Right lobe of liver (tissue), 6 donors: ENCODE measurements around the gene NFASC. TPM values are rescaled to one million over a fixed set of nuclear protein-coding genes. Genes with fewer than 3 reads are reported as not detected.
A peak's percentile ranks its signal among the peaks of the same experiment; 100 is the strongest.

Source experiments
- ATAC-seq, 4 donors: fragments of 200-7000 bp; cut with Tn5 transposase; one replicate each; pipeline ENCODE4 v1.9.1; 2020; ENCODE audit warnings: mild to moderate bottlenecking in 4 of 4, moderate library complexity in 4 of 4
- DNase-seq, 3 donors: peaks; one replicate each; pipeline ENCODE4 v3.0.0-alpha.2; 2020
- H3K27ac ChIP-seq, 3 donors: fragments of 200-600 bp; one replicate each; pipeline ENCODE4 v1.8.0; 2022
- H3K27me3 ChIP-seq, 2 donors: fragments of 200-600 bp; one replicate each; pipeline ENCODE4 v1.8.0; 2022
- H3K36me3 ChIP-seq, 4 donors: fragments of 200-600 bp; sonication (generic) in 1 of 4; one replicate each; pipeline versions ENCODE4 v1.5.1 to v1.8.0; 2017 to 2022; ENCODE audit warnings: control low read depth in 1 of 4
- H3K4me1 ChIP-seq, 4 donors: fragments of 200-600 bp; sonication (generic) in 1 of 4; one replicate each; pipeline versions ENCODE4 v1.5.1 to v1.8.0; 2017 to 2022; ENCODE audit warnings: control low read depth in 1 of 4
- H3K4me3 ChIP-seq, 3 donors: fragments of 200-600 bp; one replicate each; pipeline ENCODE4 v1.8.0; 2022
- H3K9me3 ChIP-seq, 4 donors: fragments of 200-600 bp; sonication (generic) in 1 of 4; one replicate each; pipeline versions ENCODE4 v1.5.1 to v1.8.0; 2017 to 2022; ENCODE audit warnings: control low read depth in 1 of 4
- POLR2A ChIP-seq: fragments of 450-650 bp; IDR thresholded peaks from one replicate; pipeline ENCODE4 v1.6.1; 2017; ENCODE audit warnings: antibody characterized with exemption, mild to moderate bottlenecking
- WGBS: methylation state at CpG from one replicate; pipeline ENCODE4 v1.1.6; 2018; ENCODE audit warnings: low coverage, low lambda C conversion rate; ENCODE audit not compliant: insufficient coverage; ENCODE audit errors: missing lambda C conversion rate; 5-methylcytosine and 5-hydroxymethylcytosine counted together
- intact Hi-C, 2 donors: fragments of 100-400 bp; cut with DNase I; formaldehyde crosslinking; loops; one replicate each; pipeline versions ENCODE4 v1.11.2 to v1.14.1; 2022
- total RNA-seq, 6 experiments: library from RNA; depleted of rRNA in 2 of 6; stranded (reverse); fragments of >200 nt in 2 of 6; fragmentation: NEBNext Ultra II Directional in 3 of 6; extraction: Animal tissue kit (Norgen Biotek cat#: 25700) in 3 of 6; gene quantifications; one replicate each; pipeline versions ENCODE4 v1.1.0 to v1.2.4, GENCODE V29; 2016 to 2023
- TF ChIP-seq, protein P1 (sequence below), 4 donors: fragments of 200-600 bp in 3 of 4; fragments of 450-650 bp in 1 of 4; IDR thresholded peaks; one replicate each; pipeline versions ENCODE4 v1.5.1 to v1.8.0; 2016 to 2022; ENCODE audit warnings: antibody characterized with exemption in 4 of 4, mild to moderate bottlenecking in 2 of 4
- donor health status: DM: no; HTN: yes; CAD: no.
- donor health status: DM: no; HTN: no; CAD: no.
- donor health status: DM: no; HTN: no; CAD: no.
- donor health status: DM: no; HTN: yes; CAD: no.
- donor health status: DM: no; HTN: yes; CAD: no.

NFASC gene
- total RNA-seq, 6 experiments from 2014 or later = 3.2 to 7.8 (median 5.6) TPM

DNA sequence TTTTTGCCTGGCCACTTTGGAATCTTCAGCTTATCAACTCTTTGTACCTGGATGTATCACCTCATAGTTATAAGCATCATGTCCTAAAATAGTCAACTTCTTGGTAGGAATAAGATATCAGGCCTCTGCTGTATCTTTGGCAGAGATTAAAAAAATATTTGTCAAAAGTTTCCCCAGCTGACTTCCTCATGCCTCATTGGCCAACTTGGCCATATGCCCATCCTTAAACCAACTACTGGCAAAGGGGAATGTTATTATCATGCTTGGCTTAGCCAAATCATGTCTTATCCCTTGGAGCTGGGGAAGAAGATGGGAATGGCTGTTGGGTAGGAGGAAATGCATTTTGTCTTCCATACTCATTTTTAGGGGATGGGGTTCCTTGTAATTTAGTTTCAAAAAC is 23.4 kb downstream of the NFASC start:
- no peak for TF ChIP-seq POLR2A
- TF ChIP-seq, protein P1, sequence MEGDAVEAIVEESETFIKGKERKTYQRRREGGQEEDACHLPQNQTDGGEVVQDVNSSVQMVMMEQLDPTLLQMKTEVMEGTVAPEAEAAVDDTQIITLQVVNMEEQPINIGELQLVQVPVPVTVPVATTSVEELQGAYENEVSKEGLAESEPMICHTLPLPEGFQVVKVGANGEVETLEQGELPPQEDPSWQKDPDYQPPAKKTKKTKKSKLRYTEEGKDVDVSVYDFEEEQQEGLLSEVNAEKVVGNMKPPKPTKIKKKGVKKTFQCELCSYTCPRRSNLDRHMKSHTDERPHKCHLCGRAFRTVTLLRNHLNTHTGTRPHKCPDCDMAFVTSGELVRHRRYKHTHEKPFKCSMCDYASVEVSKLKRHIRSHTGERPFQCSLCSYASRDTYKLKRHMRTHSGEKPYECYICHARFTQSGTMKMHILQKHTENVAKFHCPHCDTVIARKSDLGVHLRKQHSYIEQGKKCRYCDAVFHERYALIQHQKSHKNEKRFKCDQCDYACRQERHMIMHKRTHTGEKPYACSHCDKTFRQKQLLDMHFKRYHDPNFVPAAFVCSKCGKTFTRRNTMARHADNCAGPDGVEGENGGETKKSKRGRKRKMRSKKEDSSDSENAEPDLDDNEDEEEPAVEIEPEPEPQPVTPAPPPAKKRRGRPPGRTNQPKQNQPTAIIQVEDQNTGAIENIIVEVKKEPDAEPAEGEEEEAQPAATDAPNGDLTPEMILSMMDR (IDR thresholded peaks at IDR 0.05) = no peak
- Histone ChIP-seq H3K9me3 (no peaks in the 10 kb centered on the region), H3K4me1 (peaks cover 0 to under 1% (median 0%) of the 10 kb centered on the region in 4 donors)

DNA sequence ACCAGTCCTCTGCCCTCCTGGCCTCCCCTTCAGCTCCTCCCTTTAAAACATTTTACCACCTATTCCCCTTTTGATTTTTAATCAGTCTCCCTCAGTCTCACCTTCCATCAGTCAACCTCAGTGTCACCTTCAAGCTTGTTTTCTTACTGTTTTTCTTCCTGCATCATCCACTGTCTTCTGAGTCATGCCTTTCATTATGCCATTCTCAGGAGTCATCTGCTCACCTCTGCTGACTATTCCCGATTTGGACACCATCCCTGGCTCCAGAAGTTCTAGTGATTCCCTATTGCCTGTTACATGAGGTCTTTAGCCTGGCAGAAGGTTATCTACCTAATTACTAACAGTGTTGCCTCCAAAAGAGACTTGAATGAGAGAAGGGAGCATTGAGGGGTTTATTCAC is 23.9 kb downstream of the NFASC start:
- Histone ChIP-seq H3K36me3 (no peaks in the 10 kb centered on the region), H3K27me3 (no peaks in the 10 kb centered on the region), H3K4me3 (no peak overlapping the region), H3K4me1 (no peaks in the 10 kb centered on the region), H3K27ac (no peak overlapping the region), H3K9me3 (no peaks in the 10 kb centered on the region)
- intact Hi-C loops = no loop called here
- DNase-seq (no peak), ATAC-seq (no peak)
- WGBS = 44% methylated on average over 1 of the region's 1 CpG
- no peak for TF ChIP-seq POLR2A
- TF ChIP-seq, protein P1 (IDR thresholded peaks at IDR 0.05) = no peak

More for the DNA sequence above, 23.4 kb downstream of the NFASC start:
- DNase-seq = no peak
- Histone ChIP-seq H3K27me3 (no peaks in the 10 kb centered on the region), H3K4me3 (no peak overlapping the region), H3K36me3 (no peaks in the 10 kb centered on the region), H3K27ac (no peak overlapping the region)
- peak in 1 of 4 donors; percentile 51 for ATAC-seq
- intact Hi-C loops = no loop called here

DNA sequence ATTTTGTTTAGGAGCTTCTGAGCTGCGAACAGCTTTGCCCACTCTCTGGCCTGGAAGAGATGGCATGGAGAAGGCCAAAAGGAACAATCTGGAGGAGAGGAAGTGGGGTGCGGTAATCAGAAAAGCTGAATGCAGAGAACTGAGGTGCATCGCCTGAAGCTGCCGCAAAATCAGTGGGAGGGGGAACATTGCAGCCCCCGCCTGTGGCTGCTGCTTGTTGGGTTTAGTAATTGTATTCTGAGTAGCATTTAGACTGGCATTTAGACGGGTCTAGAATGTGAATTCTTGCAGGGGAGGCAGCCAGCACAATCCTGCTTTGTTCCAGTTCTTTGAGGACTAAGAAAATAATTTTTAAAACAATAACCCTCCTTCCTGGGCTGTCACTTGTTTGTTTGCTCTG is 25.4 kb downstream of the NFASC start:
- Histone ChIP-seq H3K9me3 (no peaks in the 10 kb centered on the region), H3K27me3 (no peaks in the 10 kb centered on the region), H3K36me3 (no peaks in the 10 kb centered on the region), H3K4me1 (no peaks in the 10 kb centered on the region), H3K4me3 (no peak overlapping the region), H3K27ac (no peak overlapping the region)
- intact Hi-C loops = no loop called here
- DNase-seq = no peak
- no peak for TF ChIP-seq POLR2A
- TF ChIP-seq, protein P1 (IDR thresholded peaks at IDR 0.05) = no peak
- 95% methylated on average over 4 of the region's 6 CpGs for WGBS
- ATAC-seq = no peak

DNA sequence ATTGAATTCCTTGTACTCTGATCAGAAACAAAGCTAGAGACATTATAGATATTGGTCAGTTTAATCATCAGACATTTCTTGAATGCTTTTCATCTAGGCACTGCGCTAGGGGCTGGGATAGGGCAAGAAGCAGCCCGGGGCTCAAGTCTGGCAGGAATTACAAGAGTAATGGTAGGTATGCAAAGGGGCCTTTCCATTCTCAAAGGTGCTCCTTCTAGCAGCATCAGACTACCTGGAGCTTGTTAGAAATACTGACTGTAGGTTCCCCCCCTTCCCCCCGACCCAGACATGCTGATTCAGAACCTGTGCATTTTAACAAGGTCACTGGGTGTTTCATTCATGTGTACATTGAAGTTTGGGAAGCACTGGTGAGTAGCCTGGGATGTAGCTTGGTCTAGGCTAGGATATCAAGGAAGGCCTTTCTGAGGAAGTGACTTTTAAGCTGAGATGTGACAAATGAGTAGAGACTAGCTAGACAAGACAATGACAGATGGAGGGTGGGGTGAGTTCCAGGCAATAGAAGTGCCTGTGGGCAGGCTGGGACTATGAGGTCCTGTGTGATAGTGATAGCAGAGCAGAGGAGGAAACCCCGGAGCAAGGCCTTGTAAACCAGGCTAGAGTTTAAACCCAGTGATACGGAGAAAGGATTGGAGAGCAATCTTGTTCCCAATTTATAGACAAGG is 26.3 kb downstream of the NFASC start:
- intact Hi-C loops = no loop called here
- DNase-seq (no peak), ATAC-seq (no peak)
- H3K4me3 ChIP-seq = no peak overlapping the region
- H3K4me1 ChIP-seq = no peaks in the 10 kb centered on the region
- H3K27me3 ChIP-seq = no peaks in the 10 kb centered on the region
- no peaks in the 10 kb centered on the region for H3K9me3 ChIP-seq
- H3K27ac ChIP-seq = no peak overlapping the region
- no peaks in the 10 kb centered on the region for H3K36me3 ChIP-seq
- WGBS = 89% methylated on average over 3 of the region's 5 CpGs
- no peak for TF ChIP-seq POLR2A
- TF ChIP-seq, protein P1 (IDR thresholded peaks at IDR 0.05) = no peak

DNA sequence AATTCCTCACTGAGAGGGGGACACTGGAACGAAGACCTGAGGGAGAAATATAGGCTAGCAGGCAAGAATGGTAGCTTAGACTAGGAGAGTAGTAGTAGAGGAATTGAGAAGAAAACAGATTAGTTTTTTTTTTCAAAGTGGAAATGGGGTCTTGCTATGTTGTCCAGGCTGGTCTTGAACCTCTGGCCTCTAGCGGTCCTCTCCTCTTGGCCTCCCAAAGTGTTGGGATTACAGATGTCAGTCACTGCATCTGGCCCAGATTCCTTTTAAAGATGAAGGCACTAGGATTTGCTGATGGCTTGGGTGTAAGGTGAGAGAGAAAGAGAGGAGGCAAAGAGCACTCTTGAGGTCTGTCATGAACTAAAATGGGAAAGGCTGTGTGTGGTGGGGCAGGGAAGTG is 30.1 kb downstream of the NFASC start:
- ATAC-seq = no peak
- no peak overlapping the region for H3K27ac ChIP-seq
- WGBS = 75% methylated on average over 2 of the region's 2 CpGs
- H3K4me3 ChIP-seq = no peak overlapping the region
- no peaks in the 10 kb centered on the region for H3K4me1 ChIP-seq
- intact Hi-C loops = no loop called here
- H3K27me3 ChIP-seq = no peaks in the 10 kb centered on the region
- TF ChIP-seq, protein P1 (IDR thresholded peaks at IDR 0.05) = no peak
- TF ChIP-seq POLR2A = no peak
- no peaks in the 10 kb centered on the region for H3K36me3 ChIP-seq
- no peaks in the 10 kb centered on the region for H3K9me3 ChIP-seq
- no peak for DNase-seq
